Loucy (cell line): Measurements from ENCODE around the gene ADM2.

Experiments
- H2AFZ ChIP-seq: fragments of 200-600 bp; sonication (generic); 2 replicates; pipeline ENCODE4 v1.6.0; 2016; ENCODE audit warnings: antibody characterized with exemption, mild to moderate bottlenecking, low read length, moderate library complexity
- H3F3A ChIP-seq: fragments of 200-600 bp; 2 replicates; pipeline ENCODE4 v1.6.0; 2016; ENCODE audit warnings: antibody characterized with exemption, low read depth, mild to moderate bottlenecking
- H3K27me3 ChIP-seq: fragments of 200-600 bp; sonication (generic); 2 replicates; pipeline ENCODE4 v1.6.1; 2014; ENCODE audit warnings: low read length, mild to moderate bottlenecking; ENCODE audit not compliant: insufficient read depth, poor library complexity, severe bottlenecking
- H3K36me3 ChIP-seq: fragments of 200-600 bp; sonication (generic); 2 replicates; pipeline ENCODE4 v1.6.1; 2016; ENCODE audit warnings: low read length; ENCODE audit not compliant: insufficient read depth
- H3K4me1 ChIP-seq: fragments of 200-600 bp; sonication (generic); 2 replicates; pipeline ENCODE4 v1.5.1; 2014; ENCODE audit warnings: low read length, mild to moderate bottlenecking; ENCODE audit not compliant: insufficient read depth, poor library complexity, severe bottlenecking
- H3K4me2 ChIP-seq: fragments of 200-600 bp; sonication (generic); 2 replicates; pipeline ENCODE4 v1.6.0; 2014; ENCODE audit warnings: antibody characterized with exemption, low read length, low read depth, mild to moderate bottlenecking; ENCODE audit not compliant: poor library complexity, severe bottlenecking
- H3K4me3 ChIP-seq: fragments of 200-600 bp; sonication (generic); 2 replicates; pipeline ENCODE4 v1.5.1; 2014; ENCODE audit warnings: low read length, mild to moderate bottlenecking, mixed read lengths; ENCODE audit not compliant: poor library complexity, severe bottlenecking
- H3K79me2 ChIP-seq: fragments of 200-600 bp; sonication (generic); 2 replicates; pipeline ENCODE4 v1.6.1; 2014; ENCODE audit warnings: low read length; ENCODE audit not compliant: insufficient read depth
- H3K9ac ChIP-seq: fragments of 200-600 bp; sonication (generic); 2 replicates; pipeline ENCODE4 v1.6.0; 2014; ENCODE audit warnings: mild to moderate bottlenecking, low read depth, low read length, moderate library complexity; ENCODE audit not compliant: poor library complexity, severe bottlenecking
- H3K9me2 ChIP-seq: fragments of 200-600 bp; sonication (generic); replicated peaks from 2 replicates; pipeline ENCODE4 v1.6.1; 2016; ENCODE audit warnings: low read depth, low read length, mixed read lengths
- H3K9me3 ChIP-seq: fragments of 200-600 bp; sonication (generic); 2 replicates; pipeline ENCODE4 v1.6.1; 2014; ENCODE audit warnings: mild to moderate bottlenecking, antibody characterized with exemption, low read length, low read depth; ENCODE audit not compliant: insufficient read depth
- H4K20me1 ChIP-seq: fragments of 200-600 bp; sonication (generic); 2 replicates; pipeline ENCODE4 v1.6.0; 2014; ENCODE audit warnings: antibody characterized with exemption, low read length, mild to moderate bottlenecking; ENCODE audit not compliant: insufficient read depth, poor library complexity, severe bottlenecking
- CTCF ChIP-seq: fragments of 200-600 bp; sonication (generic); conservative IDR thresholded peaks from 2 replicates; pipeline ENCODE4 v1.5.1; 2014; ENCODE audit warnings: mild to moderate bottlenecking, antibody characterized with exemption, low read length
- EZH2phosphoT487 ChIP-seq: fragments of 200-600 bp; IDR thresholded peaks from 2 replicates; pipeline ENCODE4 v1.6.1; 2018; ENCODE audit warnings: antibody characterized with exemption, mild to moderate bottlenecking, moderate library complexity, borderline replicate concordance

ADM2 gene

GRCh38 chr22:50469377-50470305 lies 11.7 kb upstream of the ADM2 start:
- TF ChIP-seq EZH2phosphoT487 (no peak), CTCF (peak; percentile 33; the same call in 1 of the 2 replicates)
- Histone ChIP-seq H4K20me1 (peaks cover 37% of the 10 kb centered on the region), H3K27me3 (no peaks in the 10 kb centered on the region), H3K79me2 (peaks cover 86% of the 10 kb centered on the region), H3K4me2 (peak overlapping the region; percentile 94), H3F3A (peaks cover 10% of the 10 kb centered on the region; the same call in 1 of the 2 replicates), H3K9ac (peak overlapping the region; percentile 88), H3K4me1 (peaks cover 63% of the 10 kb centered on the region), H3K9me3 (no peaks in the 10 kb centered on the region), H2AFZ (no peak overlapping the region), H3K4me3 (peak overlapping the region; percentile 72), H3K36me3 (peaks cover 28% of the 10 kb centered on the region; the same call in 1 of the 2 replicates), H3K9me2 (no peaks in the 10 kb centered on the region)

GRCh38 chr22:50470491-50470890 lies 10.9 kb upstream of the ADM2 start:
- Histone ChIP-seq H3K27me3 (no peaks in the 10 kb centered on the region), H3K9me3 (no peaks in the 10 kb centered on the region), H3K9ac (peak overlapping the region; percentile 85), H2AFZ (no peak overlapping the region), H3K36me3 (peaks cover 20% of the 10 kb centered on the region; the same call in 1 of the 2 replicates), H3K4me1 (peaks cover 67% of the 10 kb centered on the region), H3K4me2 (peak overlapping the region; percentile 94), H3K9me2 (no peaks in the 10 kb centered on the region), H3K79me2 (peaks cover 82% of the 10 kb centered on the region), H3K4me3 (peak overlapping the region; percentile 72), H3F3A (peaks cover 10% of the 10 kb centered on the region; the same call in 1 of the 2 replicates), H4K20me1 (peaks cover 36% of the 10 kb centered on the region)
- TF ChIP-seq CTCF (no peak), EZH2phosphoT487 (no peak)

- TF ChIP-seq CTCF (no peak), EZH2phosphoT487 (no peak)
- peak overlapping the region; percentile 94 for H3K4me2 ChIP-seq
- H3K79me2 ChIP-seq = peaks cover 74% of the 10 kb centered on the region
- H3K9ac ChIP-seq = peak overlapping the region; percentile 85
- peaks cover 10% of the 10 kb centered on the region; the same call in 1 of the 2 replicates for H3F3A ChIP-seq
- peaks cover 11% of the 10 kb centered on the region; the same call in 1 of the 2 replicates for H3K36me3 ChIP-seq
- peaks cover 68% of the 10 kb centered on the region for H3K4me1 ChIP-seq
- no peaks in the 10 kb centered on the region for H3K9me3 ChIP-seq
- peak overlapping the region; percentile 72 for H3K4me3 ChIP-seq
- no peak overlapping the region for H2AFZ ChIP-seq
- H3K9me2 ChIP-seq = no peaks in the 10 kb centered on the region
- H3K27me3 ChIP-seq = no peaks in the 10 kb centered on the region
- peaks cover 34% of the 10 kb centered on the region for H4K20me1 ChIP-seq
Measured at GRCh38 chr22:50471197-50471847, 10.0 kb upstream of the ADM2 start.
